Ovary (tissue), 3 donors: Measurements from ENCODE around the gene DACH1.

ENCODE experiments used
- POLR2A ChIP-seq: fragments of 450-650 bp; IDR thresholded peaks from one replicate; pipeline ENCODE4 v1.6.1; 2017; ENCODE audit warnings: antibody characterized with exemption, mild to moderate bottlenecking, moderate library complexity
- TF ChIP-seq, protein P1 (sequence below), 3 donors: fragments of 450-650 bp in 2 of 3; fragments of 200-600 bp in 1 of 3; IDR thresholded peaks; one replicate each; pipeline versions ENCODE4 v1.5.1 to v1.8.0; 2016 to 2022; ENCODE audit warnings: antibody characterized with exemption in 3 of 3, mild to moderate bottlenecking in 1 of 3
- donor health status: DM: no; HTN: no; CAD: no.

DNA sequence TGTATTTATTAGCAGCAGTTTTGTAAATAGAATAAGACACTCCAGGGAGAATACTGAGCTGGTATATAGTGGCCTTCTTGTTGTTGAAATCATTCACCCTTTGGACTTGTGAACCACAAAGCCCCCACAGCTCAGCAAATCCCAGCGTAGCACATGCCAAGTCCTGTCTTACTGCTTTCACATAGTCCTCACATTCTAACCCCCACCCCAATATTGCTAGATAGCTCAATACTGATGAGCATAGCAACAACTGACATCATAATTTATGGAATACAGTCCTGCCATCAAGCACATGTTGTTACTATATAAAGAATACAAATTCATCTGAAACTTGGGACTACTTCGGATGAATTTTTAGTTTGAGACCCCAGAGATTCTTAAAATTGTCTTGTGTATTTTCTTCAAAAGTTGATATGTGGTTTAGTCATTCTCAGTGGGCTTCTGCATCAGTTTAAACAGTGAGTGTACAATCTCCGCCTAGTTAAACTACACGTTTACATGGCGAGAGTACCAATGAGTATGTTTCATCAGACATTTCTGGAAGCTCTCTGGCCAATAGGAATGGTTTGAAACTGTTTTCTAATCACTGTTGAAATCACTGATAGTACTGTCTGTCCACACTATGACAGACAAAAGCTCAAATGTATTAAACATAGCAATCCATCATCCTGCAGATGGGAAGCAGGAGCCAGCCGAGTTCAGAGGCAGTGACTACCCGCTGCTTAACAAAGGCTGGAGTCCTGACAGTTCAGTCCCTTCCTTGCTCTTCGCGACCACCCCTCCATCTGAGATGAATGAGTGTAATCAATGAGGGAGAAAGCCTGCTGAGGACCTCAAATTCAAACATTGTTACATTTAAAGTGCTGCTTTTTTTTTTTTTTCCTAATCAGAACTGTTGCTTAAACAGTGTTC is 15.2 kb downstream of the DACH1 start:
- TF ChIP-seq, protein P1, sequence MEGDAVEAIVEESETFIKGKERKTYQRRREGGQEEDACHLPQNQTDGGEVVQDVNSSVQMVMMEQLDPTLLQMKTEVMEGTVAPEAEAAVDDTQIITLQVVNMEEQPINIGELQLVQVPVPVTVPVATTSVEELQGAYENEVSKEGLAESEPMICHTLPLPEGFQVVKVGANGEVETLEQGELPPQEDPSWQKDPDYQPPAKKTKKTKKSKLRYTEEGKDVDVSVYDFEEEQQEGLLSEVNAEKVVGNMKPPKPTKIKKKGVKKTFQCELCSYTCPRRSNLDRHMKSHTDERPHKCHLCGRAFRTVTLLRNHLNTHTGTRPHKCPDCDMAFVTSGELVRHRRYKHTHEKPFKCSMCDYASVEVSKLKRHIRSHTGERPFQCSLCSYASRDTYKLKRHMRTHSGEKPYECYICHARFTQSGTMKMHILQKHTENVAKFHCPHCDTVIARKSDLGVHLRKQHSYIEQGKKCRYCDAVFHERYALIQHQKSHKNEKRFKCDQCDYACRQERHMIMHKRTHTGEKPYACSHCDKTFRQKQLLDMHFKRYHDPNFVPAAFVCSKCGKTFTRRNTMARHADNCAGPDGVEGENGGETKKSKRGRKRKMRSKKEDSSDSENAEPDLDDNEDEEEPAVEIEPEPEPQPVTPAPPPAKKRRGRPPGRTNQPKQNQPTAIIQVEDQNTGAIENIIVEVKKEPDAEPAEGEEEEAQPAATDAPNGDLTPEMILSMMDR (IDR thresholded peaks at IDR 0.05) = no peak
- TF ChIP-seq POLR2A = no peak
